OCI-LY1 (cell line): Measurements from ENCODE around the gene INKA2.

Source experiments
- H2AFZ ChIP-seq: fragments of 200-600 bp; sonication (generic), shearing (Covaris generic); 2 replicates; pipeline ENCODE4 v1.6.0; 2014; ENCODE audit warnings: antibody characterized with exemption, mild to moderate bottlenecking, low read length
- H3F3A ChIP-seq: fragments of 200-600 bp; sonication (generic), shearing (Covaris generic); 2 replicates; pipeline ENCODE4 v1.6.0; 2014; ENCODE audit warnings: mild to moderate bottlenecking, antibody characterized with exemption, low read length, moderate library complexity; ENCODE audit not compliant: insufficient read depth
- H3K27ac ChIP-seq: fragments of 200-600 bp; sonication (generic); 2 replicates; pipeline ENCODE4 v1.5.1; 2014; ENCODE audit warnings: low read length, mixed run types, mild to moderate bottlenecking, low read depth; ENCODE audit not compliant: poor library complexity, severe bottlenecking
- H3K27me3 ChIP-seq: fragments of 200-600 bp; sonication (generic); 2 replicates; pipeline ENCODE4 v1.6.0; 2014; ENCODE audit warnings: antibody characterized with exemption, mild to moderate bottlenecking, low read length, moderate library complexity; ENCODE audit not compliant: insufficient read depth
- H3K36me3 ChIP-seq: fragments of 200-600 bp; sonication (generic); 2 replicates; pipeline ENCODE4 v1.6.1; 2014; ENCODE audit warnings: mild to moderate bottlenecking, antibody characterized with exemption, low read length, moderate library complexity, mixed read lengths; ENCODE audit not compliant: insufficient read depth
- H3K4me1 ChIP-seq: fragments of 200-600 bp; sonication (generic); 2 replicates; pipeline ENCODE4 v1.5.1; 2014; ENCODE audit warnings: mild to moderate bottlenecking, low read length, moderate library complexity; ENCODE audit not compliant: insufficient read depth, severe bottlenecking
- H3K4me2 ChIP-seq: fragments of 200-600 bp; sonication (generic), shearing (Covaris generic); 2 replicates; pipeline ENCODE4 v1.6.1; 2014; ENCODE audit warnings: low read length
- H3K4me3 ChIP-seq: fragments of 200-600 bp; sonication (generic); 2 replicates; pipeline ENCODE4 v1.5.1; 2014; ENCODE audit warnings: low read length, low read depth, mild to moderate bottlenecking, mixed read lengths; ENCODE audit not compliant: poor library complexity, severe bottlenecking
- H3K79me2 ChIP-seq: fragments of 200-600 bp; shearing (Covaris generic); 2 replicates; pipeline ENCODE4 v1.6.1; 2016; ENCODE audit warnings: mixed run types, low read length, mixed read lengths; ENCODE audit not compliant: insufficient read depth
- H3K9ac ChIP-seq: fragments of 200-600 bp; sonication (generic), shearing (Covaris generic); 2 replicates; pipeline ENCODE4 v1.6.1; 2014; ENCODE audit warnings: mild to moderate bottlenecking, low read length, mixed read lengths
- H3K9me2 ChIP-seq: fragments of 200-600 bp; sonication (generic), shearing (Covaris generic); 2 replicates; pipeline ENCODE4 v1.6.1; 2014; ENCODE audit warnings: low read depth, mild to moderate bottlenecking, low read length, mixed read lengths
- H3K9me3 ChIP-seq: fragments of 200-600 bp; shearing (Covaris generic); 2 replicates; pipeline ENCODE4 v1.6.1; 2014; ENCODE audit warnings: low read length, mixed read lengths
- H4K20me1 ChIP-seq: fragments of 200-600 bp; sonication (generic), shearing (Covaris generic); 2 replicates; pipeline ENCODE4 v1.6.0; 2016; ENCODE audit warnings: mild to moderate bottlenecking, low read length; ENCODE audit not compliant: insufficient read depth
- CTCF ChIP-seq: fragments of 200-600 bp; sonication (generic), shearing (Covaris generic); IDR thresholded peaks from 2 replicates; pipeline ENCODE4 v1.5.1; 2017; ENCODE audit warnings: mild to moderate bottlenecking, antibody characterized with exemption, low read length, moderate library complexity, mixed read lengths
- EZH2 ChIP-seq: fragments of 200-600 bp; sonication (generic), shearing (Covaris generic); IDR thresholded peaks from 2 replicates; pipeline ENCODE4 v1.8.0; 2017; ENCODE audit warnings: borderline replicate concordance, mixed run types, mild to moderate bottlenecking, antibody characterized with exemption, low read length, moderate library complexity, mixed read lengths

The INKA2 gene

GRCh38 chr1:111738436-111739193, 580 bp downstream of the INKA2 start:
- Histone ChIP-seq H3K27me3 (no peaks in the 10 kb centered on the region), H3K27ac (no peak overlapping the region), H3K4me3 (peak overlapping the region; percentile 65), H3F3A (no peaks in the 10 kb centered on the region), H3K79me2 (no peaks in the 10 kb centered on the region), H2AFZ (no peak overlapping the region), H3K4me2 (peak overlapping the region; percentile 88), H3K4me1 (peaks cover 29% of the 10 kb centered on the region), H3K36me3 (no peaks in the 10 kb centered on the region), H3K9me2 (no peaks in the 10 kb centered on the region), H3K9me3 (no peaks in the 10 kb centered on the region), H4K20me1 (no peaks in the 10 kb centered on the region), H3K9ac (peak overlapping the region; percentile 54)
- TF ChIP-seq EZH2 (no peak), CTCF (no peak)

GRCh38 chr1:111738133-111738435, 1.1 kb downstream of the INKA2 start:
- no peaks in the 10 kb centered on the region for H3K79me2 ChIP-seq
- H4K20me1 ChIP-seq, result no peaks in the 10 kb centered on the region
- H3F3A ChIP-seq, result no peaks in the 10 kb centered on the region
- no peaks in the 10 kb centered on the region for H3K36me3 ChIP-seq
- H3K27ac ChIP-seq, result no peak overlapping the region
- no peaks in the 10 kb centered on the region for H3K9me2 ChIP-seq
- H3K9ac ChIP-seq, result peak overlapping the region; percentile 54; the same call in 1 of the 2 replicates
- H3K4me1 ChIP-seq, result peaks cover 29% of the 10 kb centered on the region
- H3K4me3 ChIP-seq, result peak overlapping the region; percentile 65
- H3K9me3 ChIP-seq, result no peaks in the 10 kb centered on the region
- H3K27me3 ChIP-seq, result no peaks in the 10 kb centered on the region
- no peak overlapping the region for H2AFZ ChIP-seq
- peak overlapping the region; percentile 88 for H3K4me2 ChIP-seq
- TF ChIP-seq CTCF, result no peak
- no peak for TF ChIP-seq EZH2

- no peak overlapping the region for H3K27ac ChIP-seq
- no peaks in the 10 kb centered on the region for H4K20me1 ChIP-seq
These were observed 1.7 kb downstream of the INKA2 start for GRCh38 chr1:111737216-111738132.

More at GRCh38 chr1:111737216-111738132, 1.7 kb downstream of the INKA2 start:
- Histone ChIP-seq H3F3A (no peaks in the 10 kb centered on the region), H3K9ac (peak overlapping the region; percentile 54; the same call in 1 of the 2 replicates), H3K4me1 (peaks cover 29% of the 10 kb centered on the region), H3K36me3 (no peaks in the 10 kb centered on the region), H3K9me2 (no peaks in the 10 kb centered on the region), H3K4me2 (peak overlapping the region; percentile 88), H3K27me3 (no peaks in the 10 kb centered on the region), H2AFZ (no peak overlapping the region), H3K79me2 (no peaks in the 10 kb centered on the region), H3K9me3 (no peaks in the 10 kb centered on the region), H3K4me3 (peak overlapping the region; percentile 65)
- no peak for TF ChIP-seq EZH2
- no peak for TF ChIP-seq CTCF
